Measurements from ENCODE around the gene RORC. TPM values are rescaled to one million over a fixed set of nuclear protein-coding genes. Genes with fewer than 3 reads are reported as not detected.
"Not testable (repeated sequence)": the region's sequence is repeated elsewhere in the genome, so short reads cannot be mapped to it uniquely, and the experiment has no call there.

The RORC gene
- 10 to 100 TPM in 1 of 9 donors, 1 to 10 TPM in 6, under 1 TPM in 2; 0.06 to 15.1 (median 3.2) TPM for total RNA-seq
- polyA plus RNA-seq, result 1 to 10 TPM; 1.7 to 6.4 (median 2.2) TPM
- long read RNA-seq, donor 1, result 0 reads
- long read RNA-seq, donor 2, result 0 reads
- long read RNA-seq, donor 3, result 0 reads
- long read RNA-seq, donor 4, partial matches to known transcripts, result 3 of 4 reads
- long read RNA-seq, donor 4, other reads (novel, unspliced or antisense), result 0 of 4 reads
- long read RNA-seq, donor 5, partial matches to known transcripts, result 0 of 4 reads
- long read RNA-seq, donor 5, other reads (novel, unspliced or antisense), result 2 of 4 reads
- long read RNA-seq, donor 6, partial matches to known transcripts, result 0 of 4 reads
- long read RNA-seq, donor 6, other reads (novel, unspliced or antisense), result 2 of 4 reads
- long read RNA-seq, donor 7, result 0 reads
- long read RNA-seq, donor 8, result 0 reads
- long read RNA-seq, donor 9, result 0 reads
- long read RNA-seq, donor 10, result 0 reads

DNA sequence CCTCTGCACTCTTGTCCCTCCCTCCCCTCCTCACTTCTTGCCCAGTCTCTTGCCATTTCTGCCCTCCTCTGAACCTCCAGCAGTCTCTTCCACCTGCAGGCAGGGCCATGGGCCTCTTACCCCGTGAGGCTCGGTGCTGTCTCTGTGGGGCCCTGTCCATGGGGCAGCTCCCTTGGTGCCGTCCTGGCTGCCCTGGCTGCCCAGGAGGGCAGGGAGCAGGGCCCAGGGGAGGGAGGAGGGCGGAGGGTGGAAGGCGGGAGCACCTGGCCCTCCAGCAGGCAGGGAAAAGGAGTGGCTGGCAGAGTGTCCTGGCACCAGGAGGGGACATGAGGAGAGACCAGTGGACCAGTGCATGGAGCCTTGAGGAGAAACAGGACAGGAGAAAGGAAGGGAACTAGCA lies at the start of gene RORC:
RORC (minus strand) TSS at position 198 of the 400 bp plus-strand sequence; CDS start at position 160, 38 bp downstream.
- Histone ChIP-seq H3K9me3 (replicated peaks in 1 of 3) (no peaks in the 10 kb centered on the region), H3K27me3 (no peaks in the 10 kb centered on the region), H3K36me3 (replicated peaks in 1 of 2) (no peaks in the 10 kb centered on the region), H3K27ac (peak within 1 kb of the TSS in 1 of 5 donors; percentile 58), H3K4me3 (no peak within 1 kb of the TSS), H3K4me1 (replicated peaks in 1 of 2) (peaks cover 0 to 7% of the 10 kb centered on the region in 2 donors)
- DNase-seq, result peak in 3 of 7 donors; percentile 40 to 73 (median 48)
- intact Hi-C loops (cut with DNase I), result no loop called here
- 51 to 75% (median 70%) methylated on average over 5 of the region's 5 CpGs for WGBS, 4 donors
- TF ChIP-seq POLR2A (IDR thresholded peaks at IDR 0.05), result no peak
- TF ChIP-seq, protein P1, sequence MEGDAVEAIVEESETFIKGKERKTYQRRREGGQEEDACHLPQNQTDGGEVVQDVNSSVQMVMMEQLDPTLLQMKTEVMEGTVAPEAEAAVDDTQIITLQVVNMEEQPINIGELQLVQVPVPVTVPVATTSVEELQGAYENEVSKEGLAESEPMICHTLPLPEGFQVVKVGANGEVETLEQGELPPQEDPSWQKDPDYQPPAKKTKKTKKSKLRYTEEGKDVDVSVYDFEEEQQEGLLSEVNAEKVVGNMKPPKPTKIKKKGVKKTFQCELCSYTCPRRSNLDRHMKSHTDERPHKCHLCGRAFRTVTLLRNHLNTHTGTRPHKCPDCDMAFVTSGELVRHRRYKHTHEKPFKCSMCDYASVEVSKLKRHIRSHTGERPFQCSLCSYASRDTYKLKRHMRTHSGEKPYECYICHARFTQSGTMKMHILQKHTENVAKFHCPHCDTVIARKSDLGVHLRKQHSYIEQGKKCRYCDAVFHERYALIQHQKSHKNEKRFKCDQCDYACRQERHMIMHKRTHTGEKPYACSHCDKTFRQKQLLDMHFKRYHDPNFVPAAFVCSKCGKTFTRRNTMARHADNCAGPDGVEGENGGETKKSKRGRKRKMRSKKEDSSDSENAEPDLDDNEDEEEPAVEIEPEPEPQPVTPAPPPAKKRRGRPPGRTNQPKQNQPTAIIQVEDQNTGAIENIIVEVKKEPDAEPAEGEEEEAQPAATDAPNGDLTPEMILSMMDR (IDR thresholded peaks at IDR 0.05), result peak in 1 of 6 experiments; percentile 4

DNA sequence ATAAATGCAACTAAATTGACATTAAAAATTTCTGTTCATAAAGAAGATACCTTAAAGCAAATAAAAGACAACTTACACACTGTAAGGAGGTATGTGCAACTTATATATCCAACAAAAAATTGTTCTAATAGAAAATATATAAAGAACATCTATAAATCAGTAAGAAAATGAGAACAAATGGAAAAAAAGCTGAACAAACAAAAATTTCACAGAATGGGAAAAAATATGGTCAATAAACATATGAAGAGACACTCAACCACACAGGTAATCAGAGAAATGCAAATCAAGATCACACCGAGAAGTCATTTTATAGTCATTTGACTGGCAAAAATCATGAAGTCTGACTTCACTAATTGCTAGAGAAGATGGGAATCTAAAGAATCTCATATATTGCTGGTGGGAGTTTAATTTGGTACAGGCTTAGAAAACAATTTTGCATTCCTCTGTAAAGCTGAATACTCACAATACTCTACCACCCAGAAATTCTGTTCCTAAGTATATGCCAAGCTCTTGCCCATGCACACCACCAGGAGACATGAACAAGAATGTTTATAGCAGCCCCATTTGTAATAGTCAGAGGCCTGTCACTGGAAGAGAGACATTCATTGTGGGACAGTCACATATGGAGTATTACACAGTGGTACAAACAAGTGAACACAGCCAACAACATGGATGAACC lies 44.0 kb upstream of the RORC start:
- no peak for DNase-seq
- H3K4me1 ChIP-seq (replicated peaks in 1 of 2), result no peaks in the 10 kb centered on the region
- H3K27me3 ChIP-seq, result no peaks in the 10 kb centered on the region
- intact Hi-C loops (cut with DNase I), result no loop called here
- no peaks in the 10 kb centered on the region for H3K9me3 ChIP-seq (replicated peaks in 1 of 3)
- TF ChIP-seq, protein P1 (IDR thresholded peaks at IDR 0.05), result no peak
- no peak for TF ChIP-seq POLR2A (IDR thresholded peaks at IDR 0.05)
- 97 to 100% (median 97%) methylated on average over 1 of the region's 1 CpG for WGBS, 4 donors
- H3K36me3 ChIP-seq (replicated peaks in 1 of 2), result peaks cover 0 to 8% of the 10 kb centered on the region in 2 donors
- no peak overlapping the region for H3K27ac ChIP-seq
- H3K4me3 ChIP-seq, result no peak overlapping the region

DNA sequence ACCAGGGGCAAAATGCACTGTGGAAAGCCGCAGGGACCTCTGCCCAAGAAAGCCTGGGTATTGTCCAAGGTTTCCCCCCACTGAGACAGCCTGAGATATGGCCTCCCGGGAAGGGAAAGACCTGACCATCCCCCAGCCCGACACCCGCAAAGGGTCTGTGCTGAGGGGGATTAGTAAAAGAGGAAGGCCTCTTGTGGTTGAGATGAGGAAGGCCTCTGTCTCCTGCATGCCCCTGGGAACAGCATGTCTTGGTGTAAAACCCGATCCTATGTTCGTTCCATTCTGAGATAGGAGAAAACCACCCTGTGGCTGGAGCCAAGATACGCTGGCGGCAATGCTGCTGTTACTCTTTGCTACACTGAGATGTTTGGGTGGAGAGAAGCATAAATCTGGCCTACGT lies 41.2 kb upstream of the RORC start:
- H3K4me3 ChIP-seq; intact Hi-C loops (cut with DNase I); DNase-seq; H3K36me3 ChIP-seq (replicated peaks in 1 of 2); H3K27ac ChIP-seq; H3K4me1 ChIP-seq (replicated peaks in 1 of 2); H3K27me3 ChIP-seq; H3K9me3 ChIP-seq (replicated peaks in 1 of 3): not testable (repeated sequence)
- WGBS, 4 donors, result 65 to 77% (median 73%) methylated on average over 8 to 9 of the region's 9 CpGs

DNA sequence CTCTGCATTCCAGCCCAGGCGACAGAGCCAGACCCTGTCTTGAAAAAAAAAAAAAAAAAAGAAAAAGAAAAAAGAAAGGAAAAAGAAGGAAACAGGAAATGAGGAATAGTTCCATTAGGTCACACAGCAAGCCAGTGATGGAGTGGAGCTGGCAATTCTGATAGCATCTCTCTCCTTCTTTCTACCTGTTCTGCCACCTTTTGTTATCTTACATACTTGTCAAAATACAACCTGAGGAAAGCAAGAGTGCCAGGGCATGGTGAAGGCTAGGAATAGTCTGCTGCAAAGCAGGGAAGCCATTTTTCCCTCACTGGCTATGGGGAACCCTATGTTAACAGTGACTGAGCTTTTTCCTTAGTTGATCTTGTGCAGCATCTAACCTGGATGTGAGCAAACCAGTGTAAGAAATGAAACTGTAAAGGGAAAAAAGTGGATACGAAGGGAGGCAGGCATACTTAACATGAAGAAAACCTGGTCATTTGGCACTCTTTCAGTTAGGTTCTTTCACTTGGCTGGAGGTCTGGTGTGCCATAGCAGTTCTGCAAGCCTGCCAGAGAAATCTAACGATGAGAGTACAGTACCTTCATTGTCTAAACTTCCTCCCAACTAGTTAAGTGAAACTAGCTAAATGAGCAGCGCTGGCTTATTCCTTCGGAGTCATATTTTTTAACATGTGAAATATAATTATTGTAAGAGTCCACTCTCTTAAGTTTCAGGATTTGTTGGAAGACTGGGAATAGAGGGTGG lies 39.9 kb upstream of the RORC start:
- no peaks in the 10 kb centered on the region for H3K9me3 ChIP-seq (replicated peaks in 1 of 3)
- intact Hi-C loops (cut with DNase I), result no loop called here
- DNase-seq, result no peak
- H3K4me3 ChIP-seq, result no peak overlapping the region
- H3K27me3 ChIP-seq, result no peaks in the 10 kb centered on the region
- H3K4me1 ChIP-seq (replicated peaks in 1 of 2), result no peaks in the 10 kb centered on the region
- 62 to 79% (median 67%) methylated on average over 5 of the region's 5 CpGs for WGBS, 4 donors
- TF ChIP-seq POLR2A (IDR thresholded peaks at IDR 0.05), result no peak
- H3K27ac ChIP-seq, result no peak overlapping the region
- peaks cover 0 to 8% of the 10 kb centered on the region in 2 donors for H3K36me3 ChIP-seq (replicated peaks in 1 of 2)

DNA sequence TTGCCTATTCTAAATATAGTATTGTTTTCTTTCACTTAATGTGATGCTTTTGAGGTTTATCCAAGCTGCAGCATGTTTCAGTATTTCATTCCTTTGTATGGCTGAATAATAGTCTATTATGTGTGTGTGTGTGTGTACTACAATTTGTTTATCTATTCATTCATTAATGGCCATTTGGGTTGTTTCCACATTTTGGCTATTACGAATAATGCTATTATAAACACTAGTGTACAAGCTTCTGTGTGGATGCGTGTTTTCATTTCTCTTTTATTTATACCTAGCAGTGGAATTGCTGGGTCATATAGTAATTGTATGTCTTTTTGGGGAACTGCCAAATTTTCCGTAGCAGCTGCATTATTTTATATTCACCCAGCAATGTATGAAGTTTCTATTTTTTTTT lies 36.9 kb upstream of the RORC start:
- H3K4me1 ChIP-seq (replicated peaks in 1 of 2), result no peaks in the 10 kb centered on the region
- H3K27ac ChIP-seq, result no peak overlapping the region
- no peak for DNase-seq
- peaks cover 0 to 3% of the 10 kb centered on the region in 2 donors for H3K36me3 ChIP-seq (replicated peaks in 1 of 2)
- no peak overlapping the region for H3K4me3 ChIP-seq
- no peak for TF ChIP-seq POLR2A (IDR thresholded peaks at IDR 0.05)
- TF ChIP-seq, protein P1 (IDR thresholded peaks at IDR 0.05), result no peak
- H3K9me3 ChIP-seq (replicated peaks in 1 of 3), result no peaks in the 10 kb centered on the region
- intact Hi-C loops (cut with DNase I), result no loop called here
- H3K27me3 ChIP-seq, result no peaks in the 10 kb centered on the region
- 47 to 68% (median 55%) methylated on average over 3 of the region's 3 CpGs for WGBS, 4 donors
